GM10847 (cell line): ENCODE measurements around the gene KCTD4.

ENCODE experiments used
- POLR2A ChIP-seq: IDR thresholded peaks from 2 replicates; pipeline ENCODE4 v1.6.1; 2011; ENCODE audit not compliant: insufficient read length; ENCODE audit errors: extremely low read depth

KCTD4 gene

DNA sequence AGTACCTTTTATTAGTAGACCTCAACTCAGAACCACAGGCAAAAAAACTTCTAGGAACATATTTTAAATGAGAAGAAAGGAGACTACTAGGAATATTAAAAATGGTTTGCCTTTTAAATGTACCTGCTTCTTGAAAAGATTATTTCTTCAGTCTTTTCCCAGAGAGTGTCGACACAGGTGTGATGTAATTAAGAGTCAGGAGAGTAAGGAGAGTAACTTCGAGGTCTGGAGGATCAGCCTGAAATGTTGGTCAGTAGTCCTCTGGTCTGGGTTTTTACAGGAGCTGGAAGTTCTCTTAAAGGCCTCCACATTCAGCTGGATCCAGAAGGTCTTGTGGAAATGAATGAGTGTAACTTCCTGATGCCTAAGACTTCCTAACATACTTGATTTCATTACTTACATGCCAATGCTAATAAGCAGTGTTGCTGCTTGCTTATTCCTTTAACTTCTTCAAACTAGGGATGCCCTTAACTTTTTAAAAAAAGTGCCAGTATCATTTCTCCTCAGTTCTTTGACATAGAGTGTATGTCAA lies at the start of gene KCTD4:
KCTD4 (minus strand) TSS at position 345 of the 532 bp plus-strand sequence. CDS start 6,478 bp downstream, outside the sequence.
- TF ChIP-seq POLR2A = no peak

DNA sequence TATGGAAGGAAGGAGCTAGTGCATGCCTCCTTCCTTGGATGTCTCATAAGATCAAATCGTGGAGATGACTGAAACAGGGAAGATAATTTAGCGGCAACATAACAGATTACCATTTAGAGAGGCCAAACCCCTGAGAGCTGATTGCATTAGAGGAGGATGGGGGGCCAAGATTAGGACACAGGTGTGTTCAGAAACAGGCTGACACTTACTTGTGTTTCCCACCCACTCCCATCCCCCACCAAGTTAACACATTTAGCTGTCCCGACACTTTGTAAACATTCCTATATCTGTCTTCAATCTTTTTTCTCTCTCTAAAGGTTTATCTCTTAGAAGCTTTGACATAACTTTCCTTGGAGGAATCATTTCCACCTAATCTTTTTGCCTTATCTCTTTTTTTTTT lies 48.8 kb upstream of the KCTD4 start:
- TF ChIP-seq POLR2A = no peak

- no peak for TF ChIP-seq POLR2A
Measured at GRCh38 chr13:45243077-45243476, 42.2 kb upstream of the KCTD4 start.

GRCh38 chr13:45242524-45242923 lies 41.7 kb upstream of the KCTD4 start:
- TF ChIP-seq POLR2A = no peak

DNA sequence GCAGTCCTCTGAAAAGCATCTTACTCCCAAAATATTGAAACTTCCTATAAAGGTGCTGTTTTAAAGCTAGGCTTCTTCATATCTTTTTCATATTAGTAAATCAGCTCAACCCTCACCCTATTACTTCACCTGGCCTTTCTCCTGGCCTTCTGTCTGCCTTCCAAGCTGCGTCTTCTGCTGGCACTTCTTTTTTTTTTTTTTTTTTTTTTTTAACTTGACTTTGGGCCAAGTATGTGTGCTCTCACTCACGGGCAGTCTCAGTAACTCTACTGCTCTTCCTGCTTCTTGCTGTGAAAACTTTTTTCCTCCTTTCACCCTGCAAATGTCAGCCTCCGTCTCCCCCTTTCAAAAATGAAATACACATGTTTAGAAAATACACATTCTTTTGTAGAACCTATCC lies 41.2 kb upstream of the KCTD4 start:
- no peak for TF ChIP-seq POLR2A

- TF ChIP-seq POLR2A = no peak
Measured at GRCh38 chr13:45240143-45240542, 39.3 kb upstream of the KCTD4 start.

DNA sequence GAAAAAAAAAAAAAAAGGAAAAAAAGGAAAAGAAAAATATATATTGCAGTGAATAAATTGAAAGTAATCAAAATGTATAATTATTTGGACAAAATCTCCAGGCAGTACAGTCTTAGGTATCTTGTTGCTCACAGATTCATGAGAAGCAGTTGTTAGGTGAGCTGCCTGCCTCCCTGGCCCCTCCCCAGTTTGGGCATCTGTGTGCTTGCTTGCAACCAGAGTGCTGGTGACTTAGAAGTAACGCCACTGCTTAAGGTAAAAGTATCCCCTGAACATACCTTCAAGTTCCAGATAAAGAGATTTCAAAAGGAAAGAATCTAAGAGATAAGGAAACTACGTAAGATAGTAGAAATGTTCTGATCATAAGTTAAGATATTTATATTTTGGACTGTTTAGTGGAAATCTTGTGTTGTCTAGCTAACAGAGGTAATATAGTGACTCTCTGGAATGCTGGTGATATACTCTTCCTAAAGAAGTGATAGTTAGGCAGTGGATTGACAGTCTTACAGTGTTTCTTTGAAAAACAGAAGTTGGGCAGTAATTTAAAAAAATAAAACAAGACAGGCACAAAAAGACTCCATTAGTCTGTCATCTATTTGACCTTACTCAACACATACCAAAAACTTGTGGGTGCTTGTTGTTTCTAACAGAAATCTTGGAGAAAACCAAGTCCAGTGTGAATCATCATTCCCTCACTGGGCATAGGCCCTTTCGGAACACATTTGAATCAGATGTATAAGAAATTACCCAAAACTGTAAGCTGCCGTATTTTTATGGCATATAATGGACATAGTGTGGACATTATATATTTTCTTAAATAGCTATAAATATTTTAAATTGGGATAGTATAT lies 38.3 kb upstream of the KCTD4 start:
- TF ChIP-seq POLR2A = no peak

DNA sequence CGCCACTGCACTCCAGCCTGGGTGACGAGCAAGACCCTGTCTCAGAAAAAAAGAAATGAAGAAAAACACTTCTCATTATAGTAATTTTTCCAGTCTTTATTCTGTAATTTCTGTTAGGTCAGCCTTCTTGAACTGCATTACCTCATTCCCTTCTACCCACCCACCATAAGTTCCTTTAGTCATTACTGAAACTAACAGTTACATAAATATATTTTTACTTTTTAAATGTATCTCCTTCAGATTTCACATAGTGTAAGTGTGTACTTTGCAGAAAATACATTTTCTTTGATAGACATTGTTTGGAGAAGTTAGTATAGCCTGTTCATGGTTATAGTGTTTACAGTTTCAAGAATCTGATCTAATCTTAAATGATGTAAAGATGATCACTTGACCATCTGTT lies 31.7 kb upstream of the KCTD4 start:
- no peak for TF ChIP-seq POLR2A

- TF ChIP-seq POLR2A = no peak
Measured at GRCh38 chr13:45231722-45232121, 30.9 kb upstream of the KCTD4 start.

DNA sequence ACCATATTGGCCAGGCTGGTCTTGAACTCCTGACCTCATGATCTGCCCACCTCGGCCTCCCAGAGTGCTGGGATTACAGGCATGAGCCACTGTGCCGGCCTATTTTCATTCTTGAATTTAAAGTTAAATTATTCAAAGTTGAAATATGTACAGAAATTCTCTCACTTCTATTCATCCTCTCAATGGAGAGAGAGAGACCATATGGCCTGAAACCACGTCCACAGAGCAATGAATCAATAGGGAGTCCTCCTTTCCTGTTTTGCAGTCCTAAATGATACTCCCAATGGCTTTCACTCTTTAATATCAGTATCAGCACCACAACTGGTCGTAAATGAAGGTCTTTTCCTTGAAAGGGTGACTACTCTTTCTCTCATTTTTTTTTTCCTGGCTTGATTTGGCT lies 30.5 kb upstream of the KCTD4 start:
- no peak for TF ChIP-seq POLR2A

DNA sequence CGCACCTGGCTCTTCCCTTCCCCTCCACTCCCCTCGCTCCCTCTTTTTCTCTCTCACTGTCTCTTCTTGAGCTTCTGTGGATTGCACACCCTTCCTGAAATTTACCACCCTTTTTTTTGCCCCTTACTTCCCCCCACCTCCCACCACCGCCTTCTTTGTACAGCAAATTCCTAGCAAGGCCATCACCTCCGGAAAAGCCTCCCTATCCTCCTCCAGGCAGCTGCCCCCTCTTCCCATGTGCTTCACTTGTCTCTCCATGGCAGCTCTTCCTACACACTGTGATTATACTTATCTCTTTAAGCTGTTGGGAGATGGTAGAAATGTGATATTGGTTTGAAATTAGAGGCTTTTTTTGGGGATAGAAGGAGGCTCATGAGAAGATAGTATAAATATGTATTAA lies 28.3 kb upstream of the KCTD4 start:
- TF ChIP-seq POLR2A = no peak

DNA sequence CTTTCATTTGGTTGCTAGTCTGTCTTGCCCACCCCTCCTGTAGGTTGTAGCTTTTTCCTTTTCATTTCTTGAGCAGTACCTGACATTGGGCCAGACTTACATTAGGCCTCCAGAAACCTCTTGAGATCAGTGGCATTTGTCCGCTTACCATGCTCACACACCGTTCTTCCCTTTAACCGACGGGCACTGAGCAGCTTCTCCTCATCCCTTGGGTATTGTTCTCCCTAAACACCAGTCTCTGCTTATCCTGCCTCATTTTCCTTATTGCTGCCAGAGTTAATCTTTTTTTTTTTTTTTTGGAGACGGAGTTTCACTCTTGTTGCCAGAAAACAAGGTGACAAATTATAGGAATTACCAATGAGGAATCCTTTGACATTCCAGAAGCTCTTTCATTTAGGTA lies 27.2 kb upstream of the KCTD4 start:
- no peak for TF ChIP-seq POLR2A

DNA sequence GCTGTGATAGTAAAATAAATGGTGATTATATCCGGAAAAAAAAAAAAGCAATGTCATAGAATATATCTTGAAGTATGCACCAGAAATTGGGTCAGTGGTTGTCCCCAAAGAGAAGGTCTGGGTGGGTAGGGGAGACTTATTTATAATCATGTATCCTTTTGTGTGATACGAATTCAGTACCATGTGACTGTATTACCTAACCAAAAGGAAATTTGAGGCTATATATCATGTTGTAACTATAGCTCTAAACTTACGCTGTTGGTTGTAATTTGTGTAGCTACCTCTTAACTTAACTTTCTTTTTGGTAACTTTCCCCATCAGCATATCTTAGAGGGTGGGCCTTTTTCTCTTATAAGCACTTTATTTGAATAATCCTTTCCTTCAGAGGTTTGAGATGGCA lies 25.2 kb upstream of the KCTD4 start:
- TF ChIP-seq POLR2A = no peak

DNA sequence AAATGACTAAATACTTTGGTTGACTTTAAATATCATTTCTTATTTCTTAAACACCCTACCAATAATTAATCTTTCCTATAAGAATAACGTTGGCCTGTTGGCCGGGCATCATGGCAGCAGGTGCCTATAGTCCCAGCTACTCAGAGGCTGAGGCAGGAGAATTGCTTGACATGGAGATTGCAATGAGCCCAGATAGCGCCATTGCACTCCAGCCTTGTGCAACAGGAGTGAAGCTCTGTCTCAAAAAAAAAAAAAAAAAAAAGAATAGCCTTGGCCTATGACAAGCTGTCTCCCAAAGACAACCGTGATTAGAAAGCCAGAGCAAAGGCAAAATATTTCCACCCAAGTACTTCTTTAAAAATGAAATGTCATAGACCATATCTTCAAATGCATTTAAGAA lies 24.5 kb upstream of the KCTD4 start:
- TF ChIP-seq POLR2A = no peak

GRCh38 chr13:45224176-45224575 lies 23.3 kb upstream of the KCTD4 start:
- TF ChIP-seq POLR2A = no peak

DNA sequence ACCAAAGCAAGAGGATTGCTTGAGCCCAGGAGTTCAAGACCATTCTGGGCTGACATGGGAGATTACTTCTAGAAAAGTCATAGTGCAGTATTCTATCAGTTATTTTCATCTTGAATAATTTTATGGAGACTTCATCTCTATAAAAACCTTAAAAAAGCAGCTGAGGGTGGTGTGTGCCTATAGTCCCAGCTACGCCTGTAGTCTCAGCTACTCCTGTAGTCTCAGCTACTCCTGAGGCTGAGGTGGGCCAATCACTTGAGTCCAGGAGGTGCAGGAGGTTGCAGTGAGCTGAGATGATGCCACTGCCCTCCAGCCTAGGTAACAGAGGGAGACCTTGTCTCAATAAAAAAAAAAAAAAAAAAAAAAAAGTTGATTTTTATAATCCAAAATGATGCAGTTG lies 22.1 kb upstream of the KCTD4 start:
- no peak for TF ChIP-seq POLR2A

DNA sequence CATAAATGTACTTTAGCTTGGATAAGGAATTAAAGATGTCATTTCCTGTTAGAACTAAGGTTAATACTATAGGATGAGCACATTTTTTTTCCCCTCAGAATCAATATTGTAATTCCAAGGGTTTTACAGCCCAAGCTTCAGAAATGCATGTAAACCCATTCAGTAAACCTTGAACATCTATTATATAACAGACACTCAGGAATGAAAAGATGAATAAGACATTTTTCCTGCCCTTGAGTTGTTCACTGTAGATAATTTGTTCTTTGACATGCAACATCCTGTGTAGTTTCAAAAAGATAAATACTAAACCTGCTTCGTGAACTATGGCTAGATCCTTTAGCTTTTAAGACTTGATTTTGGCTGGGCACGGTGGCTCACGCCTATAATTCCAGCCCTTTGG lies 21.7 kb upstream of the KCTD4 start:
- TF ChIP-seq POLR2A = no peak

GRCh38 chr13:45220403-45220802 lies 19.6 kb upstream of the KCTD4 start:
- no peak for TF ChIP-seq POLR2A

DNA sequence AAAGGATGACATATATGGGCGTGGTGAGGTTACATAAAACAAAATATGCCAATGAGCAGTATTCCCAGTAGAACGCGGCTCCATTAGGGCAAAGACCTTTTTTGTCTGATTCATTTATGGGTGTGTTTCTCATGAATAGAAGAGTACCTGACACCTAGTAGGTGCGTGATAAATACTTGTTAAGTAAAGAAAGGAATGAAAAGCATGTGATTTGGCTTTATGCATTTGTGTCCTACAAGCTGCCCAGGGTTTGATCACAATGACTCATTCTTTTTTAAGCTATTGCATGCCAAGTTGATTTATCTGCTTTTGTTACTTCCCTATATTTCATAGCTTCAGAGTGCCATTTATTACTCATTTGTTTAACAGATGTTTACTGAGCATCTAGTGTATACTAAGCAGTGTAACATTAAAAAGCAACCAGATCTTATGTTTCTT lies 19.1 kb upstream of the KCTD4 start:
- TF ChIP-seq POLR2A = no peak
